Stimulated activated CD8-positive, alpha-beta memory T cell treated with anti-CD3 and anti-CD28 coated beads, Interleukin-7, amount 100 ng/mL, for 24 hours (primary cell): Measurements from ENCODE around the gene COBL.

Source experiments
- DNase-seq: peaks from one replicate; pipeline ENCODE4 v3.0.0-alpha.2; 2020; ENCODE audit warnings: low read depth

Gene COBL

GRCh38 chr7:51303142-51303525, 13.5 kb downstream of the COBL start:
- DNase-seq: no peak

GRCh38 chr7:51301806-51302205, 14.8 kb downstream of the COBL start:
- DNase-seq: no peak

GRCh38 chr7:51300762-51301674, 15.6 kb downstream of the COBL start:
- DNase-seq: no peak

GRCh38 chr7:51299391-51300133, 17.0 kb downstream of the COBL start:
- no peak for DNase-seq

GRCh38 chr7:51298912-51299311, 17.7 kb downstream of the COBL start:
- DNase-seq: no peak

GRCh38 chr7:51297986-51298385, 18.6 kb downstream of the COBL start:
- DNase-seq: no peak

- no peak for DNase-seq
Measured at GRCh38 chr7:51295440-51296245, 21.0 kb downstream of the COBL start.

GRCh38 chr7:51292596-51292995, 24.0 kb downstream of the COBL start:
- DNase-seq: no peak

- no peak for DNase-seq
Measured at GRCh38 chr7:51290702-51291540, 25.7 kb downstream of the COBL start.

- DNase-seq: no peak
Measured at GRCh38 chr7:51290304-51290637, 26.3 kb downstream of the COBL start.

GRCh38 chr7:51289623-51290303, 26.8 kb downstream of the COBL start:
- DNase-seq: no peak

GRCh38 chr7:51288896-51289622, 27.6 kb downstream of the COBL start:
- no peak for DNase-seq

GRCh38 chr7:51286401-51286800, 30.2 kb downstream of the COBL start:
- no peak for DNase-seq

- no peak for DNase-seq
Measured at GRCh38 chr7:51280156-51280555, 36.5 kb downstream of the COBL start.

GRCh38 chr7:51279391-51280023, 37.1 kb downstream of the COBL start:
- no peak for DNase-seq

- DNase-seq: no peak
Measured at GRCh38 chr7:51278797-51279196, 37.8 kb downstream of the COBL start.

GRCh38 chr7:51276967-51277366, 39.6 kb downstream of the COBL start:
- no peak for DNase-seq

- no peak for DNase-seq
Measured at GRCh38 chr7:51276091-51276605, 40.5 kb downstream of the COBL start.

- no peak for DNase-seq
Measured at GRCh38 chr7:51275532-51275931, 41.1 kb downstream of the COBL start.

GRCh38 chr7:51274955-51275354, 41.7 kb downstream of the COBL start:
- no peak for DNase-seq
